ENCODE data around the gene VPS54.

The VPS54 gene

GRCh38 chr2:64063454-64063853, 44.2 kb upstream of the VPS54 start:
- Histone ChIP-seq H3K27ac (replicated peaks) (no peak overlapping the region), H3K4me3 (replicated peaks; ENCODE audit: insufficient read depth, low read length) (no peak overlapping the region), H3K27me3 (ENCODE audit: insufficient read depth, poor library complexity, severe bottlenecking) (no peaks in the 10 kb centered on the region)
- no peak for DNase-seq (ENCODE audit: low read depth in 1 of 2, low spot score in 1 of 2)
- TF ChIP-seq CTCF (IDR thresholded peaks at IDR 0.05; ENCODE audit: insufficient read depth, low read length) (no peak), REST (IDR thresholded peaks at IDR 0.05; ENCODE audit: insufficient replicate concordance, low read depth) (no peak), SPI1 (IDR thresholded peaks at IDR 0.05; ENCODE audit: borderline replicate concordance, low read depth) (no peak), POLR2AphosphoS5 (IDR thresholded peaks at IDR 0.05; ENCODE audit: low read depth) (no peak), GABPA (IDR thresholded peaks at IDR 0.05; ENCODE audit: low read depth) (no peak)

- no peak overlapping the region for H3K4me3 ChIP-seq (replicated peaks; ENCODE audit: insufficient read depth, low read length)
- H3K27ac ChIP-seq (replicated peaks) = no peak overlapping the region
- DNase-seq (ENCODE audit: low read depth in 1 of 2, low spot score in 1 of 2) = no peak
- H3K27me3 ChIP-seq (ENCODE audit: insufficient read depth, poor library complexity, severe bottlenecking) = no peaks in the 10 kb centered on the region
- TF ChIP-seq SPI1 (IDR thresholded peaks at IDR 0.05; ENCODE audit: borderline replicate concordance, low read depth) (no peak), POLR2AphosphoS5 (IDR thresholded peaks at IDR 0.05; ENCODE audit: low read depth) (no peak), CTCF (IDR thresholded peaks at IDR 0.05; ENCODE audit: insufficient read depth, low read length) (no peak), REST (IDR thresholded peaks at IDR 0.05; ENCODE audit: insufficient replicate concordance, low read depth) (no peak), GABPA (IDR thresholded peaks at IDR 0.05; ENCODE audit: low read depth) (no peak)
Measured at GRCh38 chr2:64062840-64063239, 43.6 kb upstream of the VPS54 start.

DNA sequence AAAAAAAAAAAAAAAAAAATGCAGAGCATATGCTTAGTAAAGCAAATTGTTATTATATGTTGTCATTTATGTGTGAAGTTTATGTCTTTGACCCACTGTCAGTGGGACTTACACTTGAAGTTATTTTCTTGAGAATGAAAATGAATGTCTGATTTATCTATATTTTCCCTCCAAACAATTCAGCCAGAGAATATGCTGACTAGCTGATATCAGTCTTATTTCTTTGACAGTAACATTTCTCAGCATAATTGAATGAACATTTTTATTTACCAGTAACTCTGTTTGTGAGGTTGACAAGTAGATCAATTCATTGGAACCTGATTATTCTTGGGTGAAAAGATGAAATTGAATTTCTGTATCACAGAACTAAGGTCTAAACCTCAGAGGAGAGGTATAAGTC, 40.0 kb upstream of the VPS54 start:
- Histone ChIP-seq H3K27me3 (ENCODE audit: insufficient read depth, poor library complexity, severe bottlenecking) (no peaks in the 10 kb centered on the region), H3K27ac (replicated peaks) (no peak overlapping the region), H3K4me3 (replicated peaks; ENCODE audit: insufficient read depth, low read length) (no peak overlapping the region)
- DNase-seq (ENCODE audit: low read depth in 1 of 2, low spot score in 1 of 2) = no peak
- no peak for TF ChIP-seq CTCF (IDR thresholded peaks at IDR 0.05; ENCODE audit: insufficient read depth, low read length)
- no peak for TF ChIP-seq GABPA (IDR thresholded peaks at IDR 0.05; ENCODE audit: low read depth)
- TF ChIP-seq POLR2AphosphoS5 (IDR thresholded peaks at IDR 0.05; ENCODE audit: low read depth) = no peak
- no peak for TF ChIP-seq SPI1 (IDR thresholded peaks at IDR 0.05; ENCODE audit: borderline replicate concordance, low read depth)
- no peak for TF ChIP-seq REST (IDR thresholded peaks at IDR 0.05; ENCODE audit: insufficient replicate concordance, low read depth)

Data from HL-60 (cell line).